ENCODE results near the gene MUC5B.

MUC5B gene

GRCh38 chr11:1193326-1194230, 29.3 kb upstream of the MUC5B start:
- POLR2A ChIA-PET, result no interaction called here
- CTCF ChIA-PET, result interaction anchor here (1.9 kb wide), 1 partner anchor 9 kb away, joined by 4 read pairs; no protein-coding TSS in a partner anchor
- Histone ChIP-seq H3K9me3 (ENCODE audit: control extremely low read depth in 1 of 5, control insufficient read depth in 4 of 5, insufficient read depth in 2 of 5, low read depth in 1 of 5, low read length in 4 of 5) (no peaks in the 10 kb centered on the region), H3K4me3 (ENCODE audit: control insufficient read depth in 1 of 7, extremely low read depth in 1 of 7, insufficient read depth in 4 of 7, low read depth in 2 of 7, low read length in 6 of 7) (no peak overlapping the region), H3K36me3 (ENCODE audit: control insufficient read depth in 4 of 4, insufficient read depth in 4 of 4, low read length in 3 of 4) (no peaks in the 10 kb centered on the region), H3K4me1 (ENCODE audit: control extremely low read depth in 1 of 4, control insufficient read depth in 4 of 4, insufficient read depth in 4 of 4, low read length in 3 of 4) (peaks cover 0 to 3% (median 0%) of the 10 kb centered on the region in 4 experiments), H3K27me3 (replicated peaks in 2 of 5; ENCODE audit: control insufficient read depth in 4 of 5, insufficient read depth in 5 of 5, low read length in 4 of 5) (peaks cover 0 to 5% (median 0%) of the 10 kb centered on the region in 5 experiments), H3K27ac (ENCODE audit: insufficient read depth in 1 of 2, low read depth in 1 of 2, low read length in 2 of 2, poor library complexity in 1 of 2, severe bottlenecking in 2 of 2) (no peak overlapping the region)
- no peak for DNase-seq
- WGBS (ENCODE audit: insufficient coverage), result 88% methylated on average over 37 of the region's 43 CpGs

- POLR2A ChIA-PET, result no interaction called here
- H3K4me1 ChIP-seq (ENCODE audit: control extremely low read depth in 1 of 4, control insufficient read depth in 4 of 4, insufficient read depth in 4 of 4, low read length in 3 of 4), result peaks cover 0 to 3% (median 0%) of the 10 kb centered on the region in 4 experiments
- WGBS (ENCODE audit: insufficient coverage), result 95% methylated on average over 59 of the region's 59 CpGs
- H3K4me3 ChIP-seq (ENCODE audit: control insufficient read depth in 1 of 7, extremely low read depth in 1 of 7, insufficient read depth in 4 of 7, low read depth in 2 of 7, low read length in 6 of 7), result no peak overlapping the region
- no peak overlapping the region for H3K27ac ChIP-seq (ENCODE audit: insufficient read depth in 1 of 2, low read depth in 1 of 2, low read length in 2 of 2, poor library complexity in 1 of 2, severe bottlenecking in 2 of 2)
- CTCF ChIA-PET, result no interaction called here
- H3K27me3 ChIP-seq (replicated peaks in 2 of 5; ENCODE audit: control insufficient read depth in 4 of 5, insufficient read depth in 5 of 5, low read length in 4 of 5), result peaks cover 0 to 6% (median 0%) of the 10 kb centered on the region in 5 experiments
- no peaks in the 10 kb centered on the region for H3K9me3 ChIP-seq (ENCODE audit: control extremely low read depth in 1 of 5, control insufficient read depth in 4 of 5, insufficient read depth in 2 of 5, low read depth in 1 of 5, low read length in 4 of 5)
- H3K36me3 ChIP-seq (ENCODE audit: control insufficient read depth in 4 of 4, insufficient read depth in 4 of 4, low read length in 3 of 4), result no peaks in the 10 kb centered on the region
- DNase-seq, result no peak
Observed at GRCh38 chr11:1194231-1194976, 28.5 kb upstream of the MUC5B start.

DNA sequence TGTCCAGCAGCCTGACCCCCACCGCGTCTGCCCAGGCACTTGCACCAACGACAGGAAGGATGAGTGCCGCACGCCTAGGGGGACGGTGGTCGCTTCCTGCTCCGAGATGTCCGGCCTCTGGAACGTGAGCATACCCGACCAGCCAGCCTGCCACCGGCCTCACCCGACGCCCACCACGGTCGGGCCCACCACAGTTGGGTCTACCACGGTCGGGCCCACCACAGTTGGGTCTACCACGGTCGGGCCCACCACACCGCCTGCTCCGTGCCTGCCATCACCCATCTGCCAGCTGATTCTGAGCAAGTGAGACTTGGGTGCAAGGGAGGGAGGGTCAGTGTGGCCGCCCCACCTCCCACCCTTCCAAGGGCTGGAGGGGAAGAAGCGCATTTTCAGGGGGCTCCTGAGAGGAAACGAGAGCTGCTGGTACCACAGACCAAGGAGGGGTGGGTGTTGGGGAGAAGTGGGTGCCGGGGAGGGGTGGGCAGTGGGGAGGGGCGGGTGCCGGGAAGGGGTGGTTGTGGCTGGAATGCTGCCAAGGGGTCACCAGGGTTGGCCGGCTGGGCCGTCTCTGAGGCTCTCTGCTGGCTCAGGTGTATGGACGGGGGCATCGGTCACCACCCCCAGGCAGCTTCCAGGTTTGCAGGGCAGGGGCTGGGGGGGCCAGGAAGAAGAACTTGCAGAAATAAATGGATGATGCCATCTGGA, 27.7 kb upstream of the MUC5B start:
- H3K4me3 ChIP-seq (ENCODE audit: control insufficient read depth in 1 of 7, extremely low read depth in 1 of 7, insufficient read depth in 4 of 7, low read depth in 2 of 7, low read length in 6 of 7), result no peak overlapping the region
- H3K4me1 ChIP-seq (ENCODE audit: control extremely low read depth in 1 of 4, control insufficient read depth in 4 of 4, insufficient read depth in 4 of 4, low read length in 3 of 4), result peaks cover 0 to 3% (median 0%) of the 10 kb centered on the region in 4 experiments
- WGBS (ENCODE audit: insufficient coverage), result 93% methylated on average over 28 of the region's 32 CpGs
- H3K27ac ChIP-seq (ENCODE audit: insufficient read depth in 1 of 2, low read depth in 1 of 2, low read length in 2 of 2, poor library complexity in 1 of 2, severe bottlenecking in 2 of 2), result no peak overlapping the region
- ChIA-PET POLR2A (no interaction called here), CTCF (no interaction called here)
- no peaks in the 10 kb centered on the region for H3K36me3 ChIP-seq (ENCODE audit: control insufficient read depth in 4 of 4, insufficient read depth in 4 of 4, low read length in 3 of 4)
- no peaks in the 10 kb centered on the region for H3K9me3 ChIP-seq (ENCODE audit: control extremely low read depth in 1 of 5, control insufficient read depth in 4 of 5, insufficient read depth in 2 of 5, low read depth in 1 of 5, low read length in 4 of 5)
- peaks cover 0 to 6% (median 0%) of the 10 kb centered on the region in 5 experiments for H3K27me3 ChIP-seq (replicated peaks in 2 of 5; ENCODE audit: control insufficient read depth in 4 of 5, insufficient read depth in 5 of 5, low read length in 4 of 5)
- DNase-seq, result no peak

DNA sequence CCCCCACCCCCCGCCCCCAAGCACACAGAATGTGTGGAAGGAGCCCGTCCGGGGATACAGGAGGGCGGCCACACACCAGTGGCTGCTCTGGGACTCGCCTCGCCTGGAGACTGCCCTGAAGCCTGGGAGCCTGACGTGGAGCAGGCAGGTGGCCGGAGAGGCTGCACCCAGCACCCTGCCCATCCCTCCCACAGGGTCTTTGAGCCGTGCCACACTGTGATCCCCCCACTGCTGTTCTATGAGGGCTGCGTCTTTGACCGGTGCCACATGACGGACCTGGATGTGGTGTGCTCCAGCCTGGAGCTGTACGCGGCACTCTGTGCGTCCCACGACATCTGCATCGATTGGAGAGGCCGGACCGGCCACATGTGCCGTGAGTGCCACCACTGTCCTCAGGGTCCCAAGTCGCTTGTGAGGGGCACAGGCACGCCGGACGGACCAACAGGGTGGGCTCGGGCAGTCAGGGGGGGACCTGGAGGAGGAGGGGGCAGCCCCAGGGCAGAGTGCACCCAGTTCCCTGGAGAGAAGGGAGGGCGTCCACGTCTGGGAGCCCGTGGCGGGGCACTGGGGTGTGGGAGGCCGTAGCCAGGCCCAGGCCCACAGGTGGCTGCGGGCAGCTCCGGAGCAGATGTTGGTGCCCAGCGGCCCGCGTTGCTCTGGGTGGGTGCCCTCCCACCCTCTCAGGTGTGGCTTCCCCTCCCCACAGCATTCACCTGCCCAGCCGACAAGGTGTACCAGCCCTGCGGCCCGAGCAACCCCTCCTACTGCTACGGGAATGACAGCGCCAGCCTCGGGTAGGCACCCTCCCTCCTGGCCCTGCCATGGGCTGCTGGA, 27.0 kb upstream of the MUC5B start:
- DNase-seq, result no peak
- no peaks in the 10 kb centered on the region for H3K4me1 ChIP-seq (ENCODE audit: control extremely low read depth in 1 of 4, control insufficient read depth in 4 of 4, insufficient read depth in 4 of 4, low read length in 3 of 4)
- POLR2A ChIA-PET, result no interaction called here
- WGBS (ENCODE audit: insufficient coverage), result 95% methylated on average over 29 of the region's 41 CpGs
- peaks cover 0 to 10% (median 0%) of the 10 kb centered on the region in 5 experiments for H3K27me3 ChIP-seq (replicated peaks in 2 of 5; ENCODE audit: control insufficient read depth in 4 of 5, insufficient read depth in 5 of 5, low read length in 4 of 5)
- H3K27ac ChIP-seq (ENCODE audit: insufficient read depth in 1 of 2, low read depth in 1 of 2, low read length in 2 of 2, poor library complexity in 1 of 2, severe bottlenecking in 2 of 2), result no peak overlapping the region
- CTCF ChIA-PET, result no interaction called here
- no peaks in the 10 kb centered on the region for H3K9me3 ChIP-seq (ENCODE audit: control extremely low read depth in 1 of 5, control insufficient read depth in 4 of 5, insufficient read depth in 2 of 5, low read depth in 1 of 5, low read length in 4 of 5)
- H3K36me3 ChIP-seq (ENCODE audit: control insufficient read depth in 4 of 4, insufficient read depth in 4 of 4, low read length in 3 of 4), result no peaks in the 10 kb centered on the region
- no peak overlapping the region for H3K4me3 ChIP-seq (ENCODE audit: control insufficient read depth in 1 of 7, extremely low read depth in 1 of 7, insufficient read depth in 4 of 7, low read depth in 2 of 7, low read length in 6 of 7)

GRCh38 chr11:1196516-1197391, 26.1 kb upstream of the MUC5B start:
- ChIA-PET CTCF (no interaction called here), POLR2A (interaction anchor here (0.6 kb wide), 1 partner anchor 302 kb away, joined by 3 read pairs; no protein-coding TSS in a partner anchor)
- Histone ChIP-seq H3K4me3 (ENCODE audit: control insufficient read depth in 1 of 7, extremely low read depth in 1 of 7, insufficient read depth in 4 of 7, low read depth in 2 of 7, low read length in 6 of 7) (no peak overlapping the region), H3K4me1 (ENCODE audit: control extremely low read depth in 1 of 4, control insufficient read depth in 4 of 4, insufficient read depth in 4 of 4, low read length in 3 of 4) (no peaks in the 10 kb centered on the region), H3K36me3 (ENCODE audit: control insufficient read depth in 4 of 4, insufficient read depth in 4 of 4, low read length in 3 of 4) (no peaks in the 10 kb centered on the region), H3K9me3 (ENCODE audit: control extremely low read depth in 1 of 5, control insufficient read depth in 4 of 5, insufficient read depth in 2 of 5, low read depth in 1 of 5, low read length in 4 of 5) (no peaks in the 10 kb centered on the region), H3K27me3 (replicated peaks in 2 of 5; ENCODE audit: control insufficient read depth in 4 of 5, insufficient read depth in 5 of 5, low read length in 4 of 5) (peaks cover 0 to 10% (median 0%) of the 10 kb centered on the region in 5 experiments), H3K27ac (ENCODE audit: insufficient read depth in 1 of 2, low read depth in 1 of 2, low read length in 2 of 2, poor library complexity in 1 of 2, severe bottlenecking in 2 of 2) (no peak overlapping the region)
- WGBS (ENCODE audit: insufficient coverage), result 82% methylated on average over 16 of the region's 28 CpGs
- no peak for DNase-seq

DNA sequence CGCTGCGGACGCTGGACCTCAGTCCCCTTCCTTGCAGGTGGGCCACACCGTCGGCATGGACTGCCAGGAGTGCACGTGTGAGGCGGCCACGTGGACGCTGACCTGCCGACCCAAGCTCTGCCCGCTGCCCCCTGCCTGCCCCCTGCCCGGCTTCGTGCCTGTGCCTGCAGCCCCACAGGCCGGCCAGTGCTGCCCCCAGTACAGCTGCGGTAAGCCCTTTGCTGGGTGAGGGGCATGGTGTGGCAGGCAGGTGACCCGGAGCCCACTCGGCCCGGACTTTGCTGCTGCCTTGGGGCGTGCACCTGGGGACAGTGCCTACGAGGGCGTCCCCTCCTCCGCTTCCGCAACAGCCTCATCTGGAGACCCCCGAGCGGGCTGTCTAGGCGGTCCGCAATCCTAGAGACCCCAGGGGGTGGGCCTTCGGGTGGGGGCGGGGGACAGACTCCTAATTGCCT, 25.4 kb upstream of the MUC5B start:
- WGBS (ENCODE audit: insufficient coverage), result 89% methylated on average over 19 of the region's 29 CpGs
- H3K27ac ChIP-seq (ENCODE audit: insufficient read depth in 1 of 2, low read depth in 1 of 2, low read length in 2 of 2, poor library complexity in 1 of 2, severe bottlenecking in 2 of 2), result no peak overlapping the region
- H3K36me3 ChIP-seq (ENCODE audit: control insufficient read depth in 4 of 4, insufficient read depth in 4 of 4, low read length in 3 of 4), result no peaks in the 10 kb centered on the region
- POLR2A ChIA-PET, result interaction anchor here (0.6 kb wide), 1 partner anchor 301 kb away, joined by 3 read pairs; no protein-coding TSS in a partner anchor
- DNase-seq, result no peak
- no peak overlapping the region for H3K4me3 ChIP-seq (ENCODE audit: control insufficient read depth in 1 of 7, extremely low read depth in 1 of 7, insufficient read depth in 4 of 7, low read depth in 2 of 7, low read length in 6 of 7)
- no peaks in the 10 kb centered on the region for H3K4me1 ChIP-seq (ENCODE audit: control extremely low read depth in 1 of 4, control insufficient read depth in 4 of 4, insufficient read depth in 4 of 4, low read length in 3 of 4)
- CTCF ChIA-PET, result no interaction called here
- H3K27me3 ChIP-seq (replicated peaks in 2 of 5; ENCODE audit: control insufficient read depth in 4 of 5, insufficient read depth in 5 of 5, low read length in 4 of 5), result peaks cover 0 to 10% (median 0%) of the 10 kb centered on the region in 5 experiments
- no peaks in the 10 kb centered on the region for H3K9me3 ChIP-seq (ENCODE audit: control extremely low read depth in 1 of 5, control insufficient read depth in 4 of 5, insufficient read depth in 2 of 5, low read depth in 1 of 5, low read length in 4 of 5)
